CD14-positive monocyte (primary cell): ENCODE data around the gene NDUFC2. TPM values are rescaled to one million over a fixed set of nuclear protein-coding genes. Genes with fewer than 3 reads are reported as not detected.

Experiments used
- DNase-seq, 3 donors: peaks; one replicate each; pipeline ENCODE4 v3.0.0-alpha.2; 2011 to 2022
- H2AFZ ChIP-seq: 2 replicates; pipeline ENCODE4 v1.6.0; 2012; ENCODE audit warnings: mild to moderate bottlenecking, low read depth, low read length, inconsistent platforms; ENCODE audit not compliant: insufficient read depth, poor library complexity, severe bottlenecking
- H3K27ac ChIP-seq, 2 donors: 1 replicate in 1 of 2; 2 replicates in 1 of 2; pipeline ENCODE4 v1.5.1; 2012 to 2013; ENCODE audit warnings: low read length in 2 of 2, control low read depth in 1 of 2, inconsistent platforms in 1 of 2, low read depth in 1 of 2, mild to moderate bottlenecking in 1 of 2
- H3K27me3 ChIP-seq, 2 donors: one replicate each; pipeline versions ENCODE4 v1.6.0 to v1.6.1; 2011 to 2013; ENCODE audit warnings: low read length in 2 of 2; ENCODE audit not compliant: control insufficient read depth in 2 of 2, insufficient read depth in 2 of 2
- H3K36me3 ChIP-seq, 2 donors: replicated peaks in 1 of 2; 1 replicate in 1 of 2; 2 replicates in 1 of 2; pipeline versions ENCODE4 v1.5.1 to v1.6.1; 2012 to 2013; ENCODE audit warnings: low read length in 2 of 2, control low read depth in 1 of 2, inconsistent platforms in 1 of 2, mild to moderate bottlenecking in 1 of 2; ENCODE audit not compliant: insufficient read depth in 2 of 2, control insufficient read depth in 1 of 2
- H3K4me1 ChIP-seq, 2 donors: 1 replicate in 1 of 2; 2 replicates in 1 of 2; pipeline versions ENCODE4 v1.5.1 to v1.6.1; 2012 to 2013; ENCODE audit warnings: low read length in 2 of 2, control low read depth in 1 of 2, inconsistent platforms in 1 of 2, mild to moderate bottlenecking in 1 of 2, moderate library complexity in 1 of 2; ENCODE audit not compliant: insufficient read depth in 2 of 2, control insufficient read depth in 1 of 2
- H3K4me2 ChIP-seq: replicated peaks from 2 replicates; pipeline ENCODE3; 2012; ENCODE audit warnings: low read length, moderate library complexity, mild to moderate bottlenecking; ENCODE audit not compliant: poor library complexity, severe bottlenecking; ENCODE audit errors: extremely low read depth
- H3K4me3 ChIP-seq, 3 experiments: fragments of 200-600 bp in 1 of 3; sonication (generic) in 1 of 3; replicated peaks in 1 of 3; 1 replicate in 2 of 3; 2 replicates in 1 of 3; pipeline ENCODE4 v1.5.1; 2011 to 2013; ENCODE audit warnings: low read length in 3 of 3, mild to moderate bottlenecking in 3 of 3, control low read depth in 2 of 3, low read depth in 2 of 3, inconsistent platforms in 1 of 3, moderate library complexity in 1 of 3
- H3K79me2 ChIP-seq: 2 replicates; pipeline ENCODE4 v1.6.0; 2012; ENCODE audit warnings: mild to moderate bottlenecking, control low read depth, inconsistent platforms, low read length, moderate library complexity; ENCODE audit not compliant: insufficient read depth
- H3K9ac ChIP-seq: 2 replicates; pipeline ENCODE4 v1.6.0; 2017; ENCODE audit warnings: low read length, mild to moderate bottlenecking; ENCODE audit not compliant: insufficient read depth, poor library complexity, severe bottlenecking
- H3K9me3 ChIP-seq, 2 donors: replicated peaks in 1 of 2; 1 replicate in 1 of 2; 2 replicates in 1 of 2; pipeline versions ENCODE4 v1.5.1 to v1.6.1; 2012 to 2013; ENCODE audit warnings: low read length in 2 of 2, control low read depth in 1 of 2; ENCODE audit not compliant: control insufficient read depth in 1 of 2, insufficient read depth in 1 of 2
- H4K20me1 ChIP-seq: 2 replicates; pipeline ENCODE4 v1.6.0; 2012; ENCODE audit warnings: mild to moderate bottlenecking, low read length, control low read depth, moderate library complexity; ENCODE audit not compliant: insufficient read depth
- H3K27ac Mint-ChIP-seq, 7 donors: one replicate each; pipeline ENCODE4 v1.8.0; 2020; ENCODE audit warnings: mild to moderate bottlenecking in 7 of 7, mixed read lengths in 7 of 7, moderate library complexity in 6 of 7, inconsistent platforms in 2 of 7
- H3K27me3 Mint-ChIP-seq, 3 donors: one replicate each; pipeline ENCODE4 v1.8.0; 2021 to 2022; ENCODE audit warnings: low read depth in 3 of 3, mild to moderate bottlenecking in 3 of 3, mixed read lengths in 3 of 3, moderate library complexity in 3 of 3, inconsistent platforms in 1 of 3
- H3K36me3 Mint-ChIP-seq, 2 donors: one replicate each; pipeline ENCODE4 v1.8.0; 2020; ENCODE audit warnings: mixed read lengths in 2 of 2, inconsistent platforms in 1 of 2, mild to moderate bottlenecking in 1 of 2
- H3K4me1 Mint-ChIP-seq: one replicate; pipeline ENCODE4 v1.8.0; 2020; ENCODE audit warnings: mild to moderate bottlenecking, mixed read lengths
- H3K4me3 Mint-ChIP-seq, 2 donors: one replicate each; pipeline ENCODE4 v1.8.0; 2020; ENCODE audit warnings: mild to moderate bottlenecking in 2 of 2, mixed read lengths in 2 of 2, moderate library complexity in 1 of 2
- H3K9me3 Mint-ChIP-seq, 7 donors: one replicate each; pipeline ENCODE4 v1.8.0; 2020 to 2022; ENCODE audit warnings: mixed read lengths in 7 of 7, mild to moderate bottlenecking in 6 of 7, moderate library complexity in 6 of 7, inconsistent platforms in 2 of 7
- WGBS: methylation state at CpG from one replicate; pipeline ENCODE4 v1.1.5; 2013; ENCODE audit warnings: missing lambda C conversion rate; ENCODE audit not compliant: insufficient coverage; 5-methylcytosine and 5-hydroxymethylcytosine counted together
- intact Hi-C, 2 donors: fragments of 100-400 bp; cut with micrococcal nuclease; formaldehyde crosslinking; loops; one replicate each; pipeline versions ENCODE4 v1.15.0 to v1.15.1; 2023
- polyA minus RNA-seq: library from RNA; depleted of rRNA, polyadenylated mRNA; stranded (reverse); fragments of >200 nt; gene quantifications from 2 replicates; pipeline ENCODE4 v1.2.3, GENCODE V29; 2012
- polyA plus RNA-seq, 3 donors: library from polyadenylated mRNA; depleted of rRNA in 1 of 3; unstranded in 2 of 3; stranded (reverse) in 1 of 3; fragments of 300-500 nt in 2 of 3; fragments of >200 nt in 1 of 3; fragmentation: Illumina TruSeq in 2 of 3; gene quantifications; 1 replicate in 2 of 3; 2 replicates in 1 of 3; pipeline ENCODE4 v1.2.3, GENCODE V29; 2012 to 2021
- total RNA-seq, 12 experiments: library from RNA in 1 of 12; stranded (reverse) in 1 of 12; fragments of 120-200 nt in 1 of 12; gene quantifications; one replicate each; pipeline ENCODE4 v1.2.4 and lab custom pipeline; 2013 to 2026; ENCODE audit warnings: mixed read lengths in 6 of 12, inconsistent platforms in 1 of 12
- TF ChIP-seq, protein P1 (sequence below): fragments of 200-600 bp; IDR thresholded peaks from one replicate; pipeline ENCODE4 v1.8.0; 2022; ENCODE audit warnings: antibody characterized with exemption, mild to moderate bottlenecking

NDUFC2 gene
- total RNA-seq (2013) = 128 TPM
- polyA plus RNA-seq (100 to 1,000 TPM in 2 of 3 donors, 10 to 100 TPM in 1; 47.7 to 219 (median 209) TPM), polyA minus RNA-seq (23.6 and 32.9 TPM in 2 replicates), total RNA-seq (lab: John Stamatoyannopoulos, UW) (1.0 to 7.7 (median 3.1) reads per million in 11 experiments)

DNA sequence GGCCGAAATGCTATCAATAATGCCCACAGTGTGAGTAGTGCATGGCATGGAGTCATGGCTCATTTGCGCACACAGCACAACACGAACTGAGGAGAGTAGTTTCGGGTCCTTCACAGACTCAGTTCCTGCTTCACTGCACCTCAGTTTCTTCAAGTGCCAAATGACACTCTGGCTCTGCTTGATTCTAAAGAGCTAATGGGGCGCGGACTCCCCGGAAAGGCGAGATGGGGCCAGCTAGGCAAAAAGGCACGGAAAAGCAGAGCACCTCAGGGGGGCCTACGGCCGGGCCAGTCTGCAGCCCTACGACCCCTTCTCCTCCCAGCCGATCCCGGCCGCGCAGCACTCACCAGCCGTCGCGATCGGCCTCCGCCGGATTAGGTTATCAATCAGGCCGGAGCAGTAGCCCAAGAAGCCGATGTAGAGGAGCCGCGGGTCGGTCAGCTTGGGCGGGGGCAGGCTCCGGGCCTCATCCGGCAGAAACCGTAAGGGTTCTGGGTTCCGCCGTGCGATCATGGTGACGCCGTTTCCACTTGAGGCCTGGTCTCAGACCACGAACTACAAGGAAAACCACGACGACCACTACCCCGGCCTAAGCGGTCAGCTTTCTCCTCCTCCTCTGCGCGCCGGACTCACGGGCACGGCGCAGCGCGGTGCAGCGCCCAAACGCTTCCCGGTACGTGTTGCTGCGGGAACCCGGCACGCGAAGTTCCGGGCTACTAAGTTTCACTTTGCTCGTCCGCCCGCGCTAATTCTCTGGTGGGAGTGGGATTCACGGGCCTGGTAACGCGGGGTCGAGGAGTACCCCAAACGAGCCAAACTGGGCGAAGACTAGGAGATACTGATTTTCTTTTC is at the start of gene NDUFC2:
Gene NDUFC2 (minus strand): TSS at position 631 of the 852 bp plus-strand sequence. CDS start 118 bp downstream, at position 513.
- Mint-ChIP-seq H3K4me3 (peak within 1 kb of the TSS; percentile 91 to 96), H3K9me3 (peaks cover 0 to 1% (median 0%) of the 10 kb centered on the region in 7 donors), H3K36me3 (peaks cover 4 to 6% of the 10 kb centered on the region in 2 donors), H3K27me3 (peaks cover 0 to 1% (median 0%) of the 10 kb centered on the region in 3 donors), H3K4me1 (peaks cover 41% of the 10 kb centered on the region), H3K27ac (peak within 1 kb of the TSS; percentile 84 to 94 (median 87))
- Histone ChIP-seq H3K27ac (peak within 1 kb of the TSS; percentile 84 to 91), H3K79me2 (peaks cover 53% of the 10 kb centered on the region), H4K20me1 (peaks cover 44% of the 10 kb centered on the region), H3K9ac (peak within 1 kb of the TSS; percentile 93), H3K4me1 (peaks cover 31 to 41% of the 10 kb centered on the region in 2 donors), H3K36me3 (peaks cover 0 to 4% of the 10 kb centered on the region in 2 donors), H3K9me3 (no peaks in the 10 kb centered on the region), H3K27me3 (no peaks in the 10 kb centered on the region), H3K4me3 (peak within 1 kb of the TSS; percentile 63 to 98 (median 96)), H3K4me2 (peak within 1 kb of the TSS; percentile 82), H2AFZ (peak within 1 kb of the TSS; percentile 96)
- under 1% methylated on average over 54 of the region's 68 CpGs for WGBS
- TF ChIP-seq, protein P1, sequence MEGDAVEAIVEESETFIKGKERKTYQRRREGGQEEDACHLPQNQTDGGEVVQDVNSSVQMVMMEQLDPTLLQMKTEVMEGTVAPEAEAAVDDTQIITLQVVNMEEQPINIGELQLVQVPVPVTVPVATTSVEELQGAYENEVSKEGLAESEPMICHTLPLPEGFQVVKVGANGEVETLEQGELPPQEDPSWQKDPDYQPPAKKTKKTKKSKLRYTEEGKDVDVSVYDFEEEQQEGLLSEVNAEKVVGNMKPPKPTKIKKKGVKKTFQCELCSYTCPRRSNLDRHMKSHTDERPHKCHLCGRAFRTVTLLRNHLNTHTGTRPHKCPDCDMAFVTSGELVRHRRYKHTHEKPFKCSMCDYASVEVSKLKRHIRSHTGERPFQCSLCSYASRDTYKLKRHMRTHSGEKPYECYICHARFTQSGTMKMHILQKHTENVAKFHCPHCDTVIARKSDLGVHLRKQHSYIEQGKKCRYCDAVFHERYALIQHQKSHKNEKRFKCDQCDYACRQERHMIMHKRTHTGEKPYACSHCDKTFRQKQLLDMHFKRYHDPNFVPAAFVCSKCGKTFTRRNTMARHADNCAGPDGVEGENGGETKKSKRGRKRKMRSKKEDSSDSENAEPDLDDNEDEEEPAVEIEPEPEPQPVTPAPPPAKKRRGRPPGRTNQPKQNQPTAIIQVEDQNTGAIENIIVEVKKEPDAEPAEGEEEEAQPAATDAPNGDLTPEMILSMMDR = no peak
- peak; percentile 55 to 70 (median 60) for DNase-seq
- intact Hi-C loops = no loop called here

DNA sequence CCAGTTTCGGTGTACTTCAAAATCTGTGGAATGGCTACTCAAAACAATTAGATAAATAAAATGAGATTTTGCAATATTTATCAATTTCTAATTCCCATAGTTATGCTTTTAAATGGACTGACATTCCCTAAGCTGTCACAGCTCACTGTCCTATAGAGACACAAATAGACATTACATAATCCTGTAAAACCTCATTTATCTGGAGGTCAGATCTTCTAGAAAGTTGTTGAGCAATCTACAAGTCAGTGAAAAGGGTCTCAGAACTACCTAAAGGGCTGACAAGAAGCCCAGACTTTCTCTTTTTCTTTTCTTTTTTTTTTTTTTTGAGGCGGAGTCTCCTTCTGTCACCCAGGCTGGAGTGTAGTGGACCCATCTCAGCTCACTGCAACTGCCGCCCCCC is 47.7 kb upstream of the NDUFC2 start:
- no peaks in the 10 kb centered on the region for H3K9me3 Mint-ChIP-seq
- WGBS = no CpG with 5 or more reads among the region's 3 CpGs

More for the DNA sequence above, 47.7 kb upstream of the NDUFC2 start:
- H3K79me2 ChIP-seq = no peaks in the 10 kb centered on the region
- Mint-ChIP-seq H3K36me3 (peaks cover 15 to 31% of the 10 kb centered on the region in 2 donors), H3K4me3 (no peak overlapping the region), H3K4me1 (peaks cover 7% of the 10 kb centered on the region), H3K27ac (peak overlapping the region in 1 of 7 donors; percentile 76), H3K27me3 (no peaks in the 10 kb centered on the region)
- no peak overlapping the region for H3K9ac ChIP-seq
- peaks cover 14 to 17% of the 10 kb centered on the region in 2 donors for H3K36me3 ChIP-seq
- no peaks in the 10 kb centered on the region for H4K20me1 ChIP-seq
- H3K27ac ChIP-seq = no peak overlapping the region
- no peak overlapping the region for H3K4me2 ChIP-seq
- no peaks in the 10 kb centered on the region for H3K27me3 ChIP-seq
- H3K9me3 ChIP-seq = no peaks in the 10 kb centered on the region
- intact Hi-C loops = no loop called here
- H3K4me1 ChIP-seq = no peaks in the 10 kb centered on the region
- no peak for DNase-seq
- TF ChIP-seq, protein P1 = no peak
- H3K4me3 ChIP-seq = no peak overlapping the region
- no peak overlapping the region for H2AFZ ChIP-seq
